GM18861 (cell line): ENCODE results near the gene ETV5.

Experiments
- ATAC-seq: cut with Tn5 transposase; IDR thresholded peaks from one replicate; pipeline ENCODE4 v1.9.1; 2021; ENCODE audit not compliant: unreplicated experiment

Gene ETV5

DNA sequence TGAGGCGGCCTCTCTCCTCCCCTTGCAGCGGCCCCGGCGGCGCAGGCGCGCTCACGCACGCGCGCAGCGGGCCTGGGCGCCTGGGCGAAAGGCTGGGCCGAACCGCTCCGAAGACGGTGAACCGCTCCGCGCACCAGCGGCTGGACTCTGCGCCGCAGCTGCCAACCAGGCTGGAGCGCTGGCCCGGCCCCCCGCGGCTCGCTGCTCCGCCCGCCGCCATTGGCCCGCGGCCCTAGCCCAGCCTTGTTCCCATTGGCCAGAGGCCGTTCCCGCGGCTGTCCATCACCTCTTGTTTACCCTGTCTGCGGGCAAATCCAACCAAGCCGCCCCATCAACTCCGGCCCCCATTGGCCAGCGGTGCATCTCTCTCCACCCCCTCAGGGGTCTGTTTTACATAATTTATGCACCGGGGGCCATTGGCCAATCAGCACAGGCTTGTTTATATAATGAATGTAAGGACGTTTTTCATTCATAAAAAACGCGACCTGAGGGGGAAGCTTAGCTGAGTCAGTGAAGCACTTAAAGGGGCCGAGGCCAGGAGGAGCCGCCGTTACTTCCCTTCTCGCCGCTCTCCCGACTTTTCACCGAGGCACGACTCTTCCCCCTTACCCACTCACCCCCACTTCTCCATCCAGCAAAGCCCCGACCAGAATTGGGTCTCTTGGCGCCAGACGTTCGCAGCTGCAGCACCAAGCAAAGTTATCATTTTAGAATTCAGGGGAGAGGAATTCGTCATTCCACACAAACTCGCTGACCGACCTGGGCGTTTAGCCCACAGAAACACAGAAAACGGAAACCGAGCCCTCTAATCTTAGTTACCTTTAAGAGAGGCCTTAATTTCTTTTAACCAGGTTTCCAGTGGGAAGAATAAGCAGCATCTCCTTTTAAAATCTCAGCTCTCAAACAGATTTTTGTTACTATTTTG is at the start of gene ETV5:
ETV5 (minus strand) TSS at position 149 of the 925 bp plus-strand sequence. CDS start 3,221 bp downstream, outside the sequence.
- peak; percentile 92 for ATAC-seq

- no peak for ATAC-seq
Observed at GRCh38 chr3:186154641-186155040, 45.8 kb upstream of the ETV5 start.

GRCh38 chr3:186152889-186153292 is 44.0 kb upstream of the ETV5 start:
- peak; percentile 88 for ATAC-seq

DNA sequence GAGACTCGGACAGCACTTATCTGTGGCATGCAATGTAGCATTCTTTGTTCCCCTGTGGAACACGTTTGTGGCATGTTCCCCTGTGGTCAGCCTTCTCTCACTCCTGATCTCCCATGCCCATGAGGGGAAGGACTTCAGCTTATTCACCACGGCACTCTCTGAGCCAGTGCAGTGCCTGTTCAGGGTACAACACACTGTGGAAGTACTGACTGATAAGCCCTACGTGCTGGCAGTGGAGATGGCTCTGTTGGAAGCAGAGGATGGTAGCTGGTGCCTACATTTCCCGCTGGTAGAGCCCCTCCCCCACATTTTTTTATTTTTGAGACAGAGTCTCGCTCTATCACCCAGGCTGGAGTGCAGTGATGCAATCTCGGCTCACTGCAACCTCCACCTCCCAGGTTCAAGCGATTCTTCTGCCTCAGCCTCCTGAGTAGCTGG is 43.5 kb upstream of the ETV5 start:
- no peak for ATAC-seq

- ATAC-seq, result no peak
Observed at GRCh38 chr3:186151077-186151971, 42.4 kb upstream of the ETV5 start.

DNA sequence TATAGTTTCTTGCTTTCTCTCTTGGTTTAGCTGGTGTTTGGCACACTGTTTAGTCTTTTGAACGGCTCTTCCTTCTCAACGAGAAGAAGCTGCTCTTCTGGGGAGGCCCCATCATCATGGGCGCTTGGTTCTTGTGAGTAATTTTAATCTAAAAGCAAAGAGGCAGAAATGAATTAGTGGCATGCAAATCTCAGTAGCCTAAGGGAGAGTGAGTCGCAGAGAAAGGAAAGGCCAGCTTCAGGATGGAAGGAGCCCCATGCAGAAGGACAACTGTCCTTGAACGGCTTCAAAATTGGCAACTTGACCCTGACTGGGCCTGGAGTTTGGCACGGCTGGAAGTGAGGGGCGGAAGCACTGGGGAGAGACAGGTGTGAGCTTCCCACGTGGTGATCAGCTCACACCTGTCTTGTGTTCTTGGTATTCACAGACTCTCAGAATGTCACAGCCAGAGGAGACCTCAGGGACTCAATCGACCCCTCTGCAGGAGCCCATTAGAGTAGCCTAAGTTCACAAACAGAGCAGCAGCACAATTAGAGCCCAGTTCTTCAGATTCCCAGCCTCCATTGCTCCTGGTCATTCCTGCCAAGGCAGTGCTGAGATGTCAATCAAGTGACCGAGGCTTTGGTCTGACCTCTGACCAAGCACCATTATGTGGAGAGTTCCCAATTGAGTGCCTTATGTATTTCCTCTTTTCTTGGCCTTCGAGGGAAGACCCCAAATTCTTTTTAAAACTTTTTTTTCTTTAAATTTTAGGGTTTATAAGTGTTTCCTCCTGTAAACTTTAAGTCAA is 41.3 kb upstream of the ETV5 start:
- ATAC-seq, result no peak

GRCh38 chr3:186149319-186149960 is 40.6 kb upstream of the ETV5 start:
- ATAC-seq, result no peak

- ATAC-seq, result no peak
Observed at GRCh38 chr3:186144257-186144656, 35.4 kb upstream of the ETV5 start.

DNA sequence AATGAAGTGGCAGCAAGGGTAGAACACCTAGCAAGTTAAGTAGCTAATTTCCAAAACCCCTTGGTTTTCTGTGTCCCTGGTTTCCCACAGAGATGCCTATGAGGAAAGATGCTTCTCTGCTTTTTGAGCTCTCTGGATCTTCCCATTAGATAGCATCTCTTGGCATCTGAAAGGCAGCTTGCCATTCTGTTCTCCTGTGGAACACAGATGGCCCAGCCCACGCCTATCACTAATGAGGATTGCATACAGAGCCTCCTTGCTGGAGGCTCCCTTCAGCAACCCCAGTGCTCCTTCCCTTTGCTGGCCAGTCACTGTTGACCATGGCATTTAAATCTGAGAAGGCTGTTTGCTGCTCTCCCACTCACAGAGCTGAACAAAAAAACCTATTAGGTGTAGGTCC is 34.4 kb upstream of the ETV5 start:
- ATAC-seq, result no peak

- no peak for ATAC-seq
Observed at GRCh38 chr3:186142393-186142932, 33.6 kb upstream of the ETV5 start.

DNA sequence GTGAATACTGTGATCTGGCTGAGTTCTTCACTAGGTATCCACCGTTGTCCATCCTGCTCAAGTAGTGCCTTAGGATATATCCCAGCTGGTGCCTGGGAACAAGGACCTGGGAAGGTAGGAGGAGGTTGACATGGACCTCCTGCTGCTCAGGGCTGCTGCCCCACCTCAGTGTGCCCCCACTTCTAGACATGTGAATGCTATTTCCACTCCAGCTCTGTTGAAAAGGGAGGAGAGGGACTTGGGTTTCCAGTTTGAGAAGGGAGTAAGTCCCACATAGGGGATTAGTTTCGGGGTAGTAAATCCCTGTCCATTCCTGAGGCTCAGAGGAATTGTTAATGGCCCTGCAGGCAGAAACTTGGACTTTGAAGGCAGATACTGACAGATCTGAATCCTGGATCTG is 32.9 kb upstream of the ETV5 start:
- ATAC-seq, result no peak

- ATAC-seq, result no peak
Observed at GRCh38 chr3:186138272-186138981, 29.5 kb upstream of the ETV5 start.

GRCh38 chr3:186137051-186137685 is 28.3 kb upstream of the ETV5 start:
- ATAC-seq, result no peak

GRCh38 chr3:186133980-186134379 is 25.1 kb upstream of the ETV5 start:
- ATAC-seq, result no peak

DNA sequence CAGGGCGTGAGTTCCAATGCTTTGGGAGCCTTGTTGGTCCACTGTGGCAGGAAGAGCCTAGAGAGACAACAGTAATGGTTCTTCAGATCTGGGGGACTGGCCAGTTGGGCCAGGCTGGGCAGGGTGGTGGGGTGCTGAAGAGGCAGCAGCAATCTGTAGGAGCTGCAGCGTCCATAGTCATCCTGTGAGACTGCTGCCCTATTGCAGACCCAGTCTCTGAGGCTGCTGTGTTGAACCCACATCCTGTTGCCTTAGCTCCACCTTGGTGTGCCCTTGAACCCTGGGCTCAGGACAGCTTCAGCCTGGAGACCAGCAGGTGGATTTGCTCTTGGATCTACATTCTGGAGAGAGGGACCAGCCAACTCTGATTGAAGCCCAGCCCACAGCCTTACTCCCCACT is 23.6 kb upstream of the ETV5 start:
- ATAC-seq, result no peak

DNA sequence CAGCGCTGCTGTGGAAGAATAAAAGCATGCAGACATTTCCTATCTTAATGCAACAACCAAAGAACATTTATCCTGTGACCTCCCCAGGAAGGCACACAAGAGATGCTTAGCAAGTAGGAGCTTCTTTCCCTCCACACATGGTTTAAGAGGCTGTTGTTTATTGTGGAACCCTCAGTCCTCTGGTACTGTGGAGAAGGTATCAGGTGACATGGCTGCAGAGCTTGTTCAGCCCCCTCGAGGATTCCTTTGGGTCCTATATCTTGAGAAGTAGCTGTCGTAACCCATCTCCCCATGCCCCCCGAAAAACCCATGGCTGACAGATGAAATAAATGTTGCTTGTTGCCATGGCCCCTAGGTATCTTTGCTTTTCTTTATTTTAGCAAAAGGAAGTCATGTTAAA is 20.3 kb upstream of the ETV5 start:
- ATAC-seq, result no peak

- no peak for ATAC-seq
Observed at GRCh38 chr3:186128158-186128557, 19.3 kb upstream of the ETV5 start.

DNA sequence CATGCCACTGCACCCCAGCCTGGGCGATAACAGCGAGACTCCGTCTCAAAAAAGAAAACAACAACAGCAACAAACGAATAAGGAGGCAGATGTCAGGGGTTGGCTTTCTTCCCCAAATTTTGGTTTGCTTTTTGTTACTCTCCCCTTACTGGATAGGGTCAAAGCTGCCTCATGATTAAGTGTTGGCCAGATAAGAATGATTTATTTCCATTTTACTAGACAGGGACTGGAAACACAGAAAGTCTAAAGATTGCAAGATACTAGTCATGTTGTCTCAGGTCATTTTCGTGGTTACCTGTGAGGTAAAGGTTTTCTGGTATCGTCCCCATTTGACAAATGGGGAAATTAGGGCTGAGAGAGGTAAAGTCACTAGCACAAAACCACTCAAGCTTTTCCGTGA is 18.6 kb upstream of the ETV5 start:
- no peak for ATAC-seq

DNA sequence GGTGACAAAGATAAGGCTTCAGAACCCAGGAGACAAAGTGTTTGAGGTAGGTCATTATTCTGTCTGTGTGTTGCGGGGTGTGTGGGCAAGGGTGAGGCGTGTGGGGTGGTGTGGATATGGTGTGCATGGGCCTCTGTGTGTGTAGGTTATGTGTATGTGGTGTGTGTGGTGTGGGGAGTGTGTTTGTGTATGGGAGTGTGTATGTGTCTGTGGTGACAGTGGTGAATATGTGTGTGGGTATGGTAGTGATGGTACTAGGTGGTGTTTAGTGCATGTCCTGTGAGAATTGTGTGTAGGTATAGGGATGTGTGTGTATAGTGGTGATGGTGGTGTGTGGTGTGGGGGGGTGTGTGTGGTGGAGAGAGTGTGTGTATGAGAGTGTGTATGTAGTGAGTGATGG is 16.2 kb upstream of the ETV5 start:
- ATAC-seq, result no peak
